HCT116 (cell line): Measurements from ENCODE around the gene BABAM2. TPM values are rescaled to one million over a fixed set of nuclear protein-coding genes. Genes with fewer than 3 reads are reported as not detected.

Experiments used
- ATAC-seq: fragments of 200-7000 bp; cut with Tn5 transposase; 2 replicates; pipeline ENCODE4 v1.9.1; 2020; ENCODE audit warnings: mild to moderate bottlenecking, moderate library complexity
- BruUV-seq: library from RNA; stranded (reverse); fragments of 400-500 nt; replicated peaks from 2 replicates; lab custom pipeline; 2021; lab: Mats Ljungman, UMichigan
- CTCF ChIA-PET: fragments of 300-600 bp; sonication (Branson Sonifier 250); formaldehyde crosslinking; loops from one replicate; lab custom pipeline; 2021; ENCODE audit warnings: antibody characterized with exemption; lab: Charles Lee
- POLR2A ChIA-PET: fragments of 300-600, 350-600 bp; sonication (Branson Sonifier 250); formaldehyde crosslinking; loops from one replicate; lab custom pipeline; 2021; ENCODE audit warnings: antibody characterized with exemption; lab: Charles Lee
- RAD21 ChIA-PET, 2 experiments: fragments of 300-600 bp; sonication (Branson Sonifier 250); formaldehyde crosslinking; loops; one replicate each; lab custom pipeline; 2023; ENCODE audit warnings: low total read pairs in 2 of 2; ENCODE audit not compliant: uncharacterized antibody in 2 of 2, unreplicated experiment in 2 of 2, low non-redundant PET in 1 of 2; lab: Charles Lee
- DNase-seq: peaks from one replicate; pipeline ENCODE4 v3.0.0-alpha.2; 2010; ENCODE audit warnings: low read depth, low spot score
- H2AFZ ChIP-seq: fragments of 200-600 bp; shearing (Covaris generic), sonication (generic); 2 replicates; pipeline ENCODE4 v1.6.1; 2017; ENCODE audit warnings: low read depth, mixed run types, mixed read lengths, antibody characterized with exemption, low read length; ENCODE audit not compliant: poor library complexity, severe bottlenecking
- H3K27ac ChIP-seq: 2 replicates; pipeline ENCODE4 v1.5.1; 2012; ENCODE audit warnings: low read depth, low read length
- H3K27me3 ChIP-seq: fragments of 200-600 bp; sonication (generic); 2 replicates; pipeline ENCODE4 v1.6.1; 2016; ENCODE audit warnings: mixed run types, low read length, mixed read lengths; ENCODE audit not compliant: insufficient read depth
- H3K36me3 ChIP-seq, 2 experiments: fragments of 200-500 bp in 1 of 2; fragments of 200-600 bp in 1 of 2; sonication (Bioruptor generic) in 1 of 2; sonication (generic) in 1 of 2; 2 replicates each; pipeline versions ENCODE4 v1.5.1 to v1.6.1; 2014 to 2016; ENCODE audit warnings: low read length in 2 of 2, inconsistent platforms in 1 of 2, mixed read lengths in 1 of 2, mixed run types in 1 of 2; ENCODE audit not compliant: insufficient read depth in 2 of 2, control insufficient read depth in 1 of 2
- H3K4me1 ChIP-seq, 2 experiments: fragments of 200-600 bp in 1 of 2; sonication (generic) in 1 of 2; 2 replicates each; pipeline versions ENCODE4 v1.5.1 to v1.6.1; 2012 to 2017; ENCODE audit warnings: low read length in 2 of 2, inconsistent platforms in 1 of 2, mild to moderate bottlenecking in 1 of 2, mixed read lengths in 1 of 2, mixed run types in 1 of 2, moderate library complexity in 1 of 2; ENCODE audit not compliant: insufficient read depth in 2 of 2, control insufficient read depth in 1 of 2
- H3K4me2 ChIP-seq: fragments of 200-600 bp; sonication (generic); 2 replicates; pipeline ENCODE4 v1.6.1; 2017; ENCODE audit warnings: mixed run types, low read length, mixed read lengths
- H3K4me3 ChIP-seq, 2 experiments: fragments of 200-600 bp in 1 of 2; sonication (generic) in 1 of 2; replicated peaks in 1 of 2; 2 replicates each; pipeline ENCODE4 v1.5.1; 2011 to 2016; ENCODE audit warnings: low read length in 2 of 2, control low read depth in 1 of 2, low read depth in 1 of 2, mild to moderate bottlenecking in 1 of 2, mixed read lengths in 1 of 2, mixed run types in 1 of 2
- H3K79me2 ChIP-seq: fragments of 200-600 bp; sonication (generic); 2 replicates; pipeline ENCODE4 v1.6.1; 2017; ENCODE audit warnings: mild to moderate bottlenecking, mixed run types, low read length, moderate library complexity, mixed read lengths; ENCODE audit not compliant: insufficient read depth
- H3K9ac ChIP-seq: fragments of 200-600 bp; sonication (generic); 2 replicates; pipeline ENCODE4 v1.6.1; 2016; ENCODE audit warnings: low read length, mixed read lengths
- H3K9me2 ChIP-seq: fragments of 200-600 bp; sonication (generic), shearing (Covaris generic); 2 replicates; pipeline ENCODE4 v1.6.1; 2017; ENCODE audit warnings: mixed run types, mild to moderate bottlenecking, moderate library complexity; ENCODE audit not compliant: insufficient read depth
- H3K9me3 ChIP-seq, 2 experiments: fragments of 200-500 bp in 1 of 2; fragments of 200-600 bp in 1 of 2; sonication (Bioruptor generic) in 1 of 2; sonication (generic) in 1 of 2; 2 replicates each; pipeline ENCODE4 v1.6.1; 2014 to 2017; ENCODE audit warnings: low read length in 2 of 2, mixed read lengths in 2 of 2, inconsistent platforms in 1 of 2, low read depth in 1 of 2, mild to moderate bottlenecking in 1 of 2, mixed run types in 1 of 2, moderate library complexity in 1 of 2; ENCODE audit not compliant: control insufficient read depth in 1 of 2, insufficient read depth in 1 of 2
- H4K20me1 ChIP-seq: fragments of 200-600 bp; sonication (generic), shearing (Covaris generic); 2 replicates; pipeline ENCODE4 v1.6.1; 2017; ENCODE audit warnings: mixed run types, mild to moderate bottlenecking, moderate library complexity; ENCODE audit not compliant: insufficient read depth
- POLR2A ChIP-seq: IDR thresholded peaks from 2 replicates; pipeline ENCODE4 v1.7.0; 2011; ENCODE audit warnings: borderline replicate concordance; ENCODE audit not compliant: insufficient read depth, insufficient read length; ENCODE audit errors: extremely low read depth
- ZFX ChIP-seq: fragments of 450-650 bp; IDR thresholded peaks from 2 replicates; pipeline ENCODE4 v1.6.1; 2017
- intact Hi-C: fragments of 100-400 bp; cut with micrococcal nuclease; formaldehyde crosslinking; loops from 2 replicates; pipeline ENCODE4 v1.10.0; 2022
- total RNA-seq: library from RNA; stranded (reverse); gene quantifications from one replicate; pipeline ENCODE4 v1.2.1, GENCODE V29; 2021; ENCODE audit not compliant: unreplicated experiment
- TF ChIP-seq, protein P1 (sequence below): IDR thresholded peaks from 2 replicates; pipeline ENCODE4 v1.6.1; 2011; ENCODE audit warnings: mild to moderate bottlenecking, low read length, moderate library complexity; ENCODE audit not compliant: insufficient replicate concordance; ENCODE audit errors: extremely low read depth

Gene BABAM2
- total RNA-seq, 1 experiment from 2014 or later: 23.8 TPM

GRCh38 chr2:27857417-27858172 lies 32.9 kb upstream of the BABAM2 start:
- RAD21 ChIA-PET: no interaction called here
- H4K20me1 ChIP-seq: no peaks in the 10 kb centered on the region
- TF ChIP-seq ZFX (no peak), POLR2A (no peak)
- TF ChIP-seq, protein P1, sequence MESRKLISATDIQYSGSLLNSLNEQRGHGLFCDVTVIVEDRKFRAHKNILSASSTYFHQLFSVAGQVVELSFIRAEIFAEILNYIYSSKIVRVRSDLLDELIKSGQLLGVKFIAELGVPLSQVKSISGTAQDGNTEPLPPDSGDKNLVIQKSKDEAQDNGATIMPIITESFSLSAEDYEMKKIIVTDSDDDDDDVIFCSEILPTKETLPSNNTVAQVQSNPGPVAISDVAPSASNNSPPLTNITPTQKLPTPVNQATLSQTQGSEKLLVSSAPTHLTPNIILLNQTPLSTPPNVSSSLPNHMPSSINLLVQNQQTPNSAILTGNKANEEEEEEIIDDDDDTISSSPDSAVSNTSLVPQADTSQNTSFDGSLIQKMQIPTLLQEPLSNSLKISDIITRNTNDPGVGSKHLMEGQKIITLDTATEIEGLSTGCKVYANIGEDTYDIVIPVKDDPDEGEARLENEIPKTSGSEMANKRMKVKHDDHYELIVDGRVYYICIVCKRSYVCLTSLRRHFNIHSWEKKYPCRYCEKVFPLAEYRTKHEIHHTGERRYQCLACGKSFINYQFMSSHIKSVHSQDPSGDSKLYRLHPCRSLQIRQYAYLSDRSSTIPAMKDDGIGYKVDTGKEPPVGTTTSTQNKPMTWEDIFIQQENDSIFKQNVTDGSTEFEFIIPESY: no peak
- TF ChIP-seq, all 23 proteins: peak for 0
- DNase-seq: no peak
- intact Hi-C loops: no loop called here
- Histone ChIP-seq H3K9me2 (no peaks in the 10 kb centered on the region), H3K4me2 (no peak overlapping the region), H3K9me3 (0 out of 4 replicates have a peak, but pooled peaks cover 0 to 5% of the 10 kb centered on the region in 2 experiments), H3K4me3 (no peak overlapping the region), H3K4me1 (peaks cover 0 to 3% of the 10 kb centered on the region in 2 experiments; a peak in 1 of 4 replicates), H3K79me2 (no peaks in the 10 kb centered on the region), H2AFZ (no peak overlapping the region), H3K27me3 (no peaks in the 10 kb centered on the region), H3K36me3 (no peaks in the 10 kb centered on the region), H3K9ac (no peak overlapping the region), H3K27ac (no peak overlapping the region)
- CTCF ChIA-PET: no interaction called here
- POLR2A ChIA-PET: no interaction called here
- no peak for ATAC-seq
- no TSS peak for BruUV-seq

DNA sequence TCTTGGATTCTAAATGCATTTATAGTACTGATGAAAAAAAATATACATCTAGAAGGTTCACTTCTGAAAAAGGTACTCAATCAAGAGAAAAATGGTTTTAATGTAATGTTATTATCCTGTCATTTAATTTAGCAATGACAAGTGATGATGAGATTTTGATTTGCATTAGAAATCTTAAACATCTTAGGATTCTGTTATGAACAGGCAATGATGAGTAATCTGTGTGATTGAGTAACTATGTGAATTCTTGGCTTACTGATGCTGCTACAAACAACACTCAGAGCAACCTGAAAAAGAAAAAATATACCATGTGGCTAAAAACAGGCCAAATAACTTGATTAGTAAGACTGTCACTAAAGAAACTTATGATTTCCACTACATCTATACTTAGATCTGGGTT lies 30.4 kb upstream of the BABAM2 start:
- no peak overlapping the region for H3K4me2 ChIP-seq
- H3K4me3 ChIP-seq: no peak overlapping the region
- no peaks in the 10 kb centered on the region for H3K36me3 ChIP-seq
- no peaks in the 10 kb centered on the region for H3K9me2 ChIP-seq
- TF ChIP-seq, protein P1: no peak
- TF ChIP-seq, all 23 proteins: peak for 0
- Histone ChIP-seq H2AFZ (no peak overlapping the region), H3K27me3 (no peaks in the 10 kb centered on the region), H3K27ac (no peak overlapping the region), H3K9me3 (0 out of 4 replicates have a peak, but pooled peaks cover 0 to 5% of the 10 kb centered on the region in 2 experiments), H3K4me1 (peaks cover 0 to 3% of the 10 kb centered on the region in 2 experiments; a peak in 1 of 4 replicates), H3K9ac (no peak overlapping the region), H4K20me1 (no peaks in the 10 kb centered on the region), H3K79me2 (no peaks in the 10 kb centered on the region)
- intact Hi-C loops: no loop called here
- POLR2A ChIA-PET: no interaction called here
- no TSS peak for BruUV-seq
- CTCF ChIA-PET: no interaction called here
- no peak for ATAC-seq
- no peak for DNase-seq
- RAD21 ChIA-PET: no interaction called here
